Chondrocyte (in vitro differentiated cells): ENCODE results near the gene NACA. TPM values are rescaled to one million over a fixed set of nuclear protein-coding genes. Genes with fewer than 3 reads are reported as not detected.

Source experiments
- DNase-seq: peaks from one replicate; pipeline ENCODE4 v3.0.0; 2021; ENCODE audit warnings: mixed read lengths, low spot score
- H3K27ac Mint-ChIP-seq: one replicate; pipeline ENCODE4 v1.8.0; 2021; ENCODE audit warnings: mild to moderate bottlenecking, moderate library complexity, mixed read lengths; ENCODE audit not compliant: unreplicated experiment
- H3K27me3 Mint-ChIP-seq: 2 replicates; pipeline ENCODE4 v1.8.0; 2021; ENCODE audit warnings: low read depth, mixed read lengths
- H3K36me3 Mint-ChIP-seq: 2 replicates; pipeline ENCODE4 v1.8.0; 2021; ENCODE audit warnings: low read depth, mixed read lengths
- H3K4me1 Mint-ChIP-seq: 2 replicates; pipeline ENCODE4 v1.8.0; 2021; ENCODE audit warnings: low read depth, mild to moderate bottlenecking, mixed read lengths
- H3K4me3 Mint-ChIP-seq: one replicate; pipeline ENCODE4 v1.8.0; 2021; ENCODE audit warnings: mild to moderate bottlenecking, moderate library complexity, mixed read lengths; ENCODE audit not compliant: unreplicated experiment
- H3K9me3 Mint-ChIP-seq: 2 replicates; pipeline ENCODE4 v1.8.0; 2021; ENCODE audit warnings: low read depth, mixed read lengths
- total RNA-seq: library from RNA; stranded (reverse); gene quantifications from 3 replicates; pipeline ENCODE4 v1.2.1, GENCODE V29; 2021
- TF ChIP-seq, protein P1 (sequence below): fragments of 200-600 bp; sonication (generic); IDR thresholded peaks from 2 replicates; pipeline ENCODE4 v1.5.0; 2021; ENCODE audit warnings: antibody characterized with exemption, mild to moderate bottlenecking, moderate library complexity

NACA gene
- total RNA-seq, 1 donor from 2014 or later: 513 TPM

- no peaks in the 10 kb centered on the region for H3K9me3 Mint-ChIP-seq
- TF ChIP-seq, protein P1, sequence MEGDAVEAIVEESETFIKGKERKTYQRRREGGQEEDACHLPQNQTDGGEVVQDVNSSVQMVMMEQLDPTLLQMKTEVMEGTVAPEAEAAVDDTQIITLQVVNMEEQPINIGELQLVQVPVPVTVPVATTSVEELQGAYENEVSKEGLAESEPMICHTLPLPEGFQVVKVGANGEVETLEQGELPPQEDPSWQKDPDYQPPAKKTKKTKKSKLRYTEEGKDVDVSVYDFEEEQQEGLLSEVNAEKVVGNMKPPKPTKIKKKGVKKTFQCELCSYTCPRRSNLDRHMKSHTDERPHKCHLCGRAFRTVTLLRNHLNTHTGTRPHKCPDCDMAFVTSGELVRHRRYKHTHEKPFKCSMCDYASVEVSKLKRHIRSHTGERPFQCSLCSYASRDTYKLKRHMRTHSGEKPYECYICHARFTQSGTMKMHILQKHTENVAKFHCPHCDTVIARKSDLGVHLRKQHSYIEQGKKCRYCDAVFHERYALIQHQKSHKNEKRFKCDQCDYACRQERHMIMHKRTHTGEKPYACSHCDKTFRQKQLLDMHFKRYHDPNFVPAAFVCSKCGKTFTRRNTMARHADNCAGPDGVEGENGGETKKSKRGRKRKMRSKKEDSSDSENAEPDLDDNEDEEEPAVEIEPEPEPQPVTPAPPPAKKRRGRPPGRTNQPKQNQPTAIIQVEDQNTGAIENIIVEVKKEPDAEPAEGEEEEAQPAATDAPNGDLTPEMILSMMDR: no peak
- no peaks in the 10 kb centered on the region for H3K27me3 Mint-ChIP-seq
- H3K36me3 Mint-ChIP-seq: peaks cover 2% of the 10 kb centered on the region
- DNase-seq: peak; percentile 90
- H3K27ac Mint-ChIP-seq: peak overlapping the region; percentile 99
- peaks cover 36% of the 10 kb centered on the region for H3K4me1 Mint-ChIP-seq
- peak overlapping the region; percentile 91 for H3K4me3 Mint-ChIP-seq
Measured at GRCh38 chr12:56687223-56688128, 37.6 kb downstream of the NACA start.

DNA sequence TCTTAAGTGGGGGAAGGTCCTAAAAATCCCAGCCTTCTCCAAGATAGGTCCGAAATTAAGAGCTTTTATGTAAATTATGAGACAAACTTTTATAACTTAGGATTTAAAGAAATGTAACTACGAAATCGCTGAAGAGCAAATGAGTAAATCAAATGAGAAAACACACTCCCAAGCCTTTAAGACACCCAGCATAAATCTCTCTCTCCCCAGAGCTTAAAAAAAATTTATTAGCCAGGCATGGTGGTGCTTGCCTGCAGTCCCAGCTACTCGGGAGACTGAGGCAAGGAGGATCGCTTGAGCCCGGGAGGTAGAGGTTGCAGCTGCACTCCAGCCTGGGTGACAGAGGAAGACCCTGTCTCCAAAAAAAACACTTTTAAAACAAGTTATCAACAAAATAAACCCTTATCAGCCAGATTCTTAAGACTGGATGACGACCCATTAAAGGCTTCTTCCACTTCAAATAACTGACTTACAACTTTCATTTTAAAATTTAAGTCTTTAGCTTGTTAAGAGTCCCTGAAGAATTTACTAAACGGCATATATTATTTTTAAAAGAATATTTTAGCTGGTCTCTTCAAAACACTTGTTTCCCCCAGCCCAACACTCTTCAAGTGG, 40.2 kb downstream of the NACA start:
- TF ChIP-seq, protein P1: no peak
- no peaks in the 10 kb centered on the region for H3K27me3 Mint-ChIP-seq
- DNase-seq: peak; percentile 6
- H3K4me3 Mint-ChIP-seq: peak overlapping the region; percentile 91
- peak overlapping the region; percentile 99 for H3K27ac Mint-ChIP-seq
- peaks cover 4% of the 10 kb centered on the region for H3K36me3 Mint-ChIP-seq
- H3K9me3 Mint-ChIP-seq: no peaks in the 10 kb centered on the region
- peaks cover 42% of the 10 kb centered on the region for H3K4me1 Mint-ChIP-seq

- Mint-ChIP-seq H3K36me3 (peaks cover 4% of the 10 kb centered on the region), H3K9me3 (no peaks in the 10 kb centered on the region), H3K27me3 (no peaks in the 10 kb centered on the region), H3K4me1 (peaks cover 32% of the 10 kb centered on the region), H3K4me3 (no peak overlapping the region), H3K27ac (peak overlapping the region; percentile 5)
- TF ChIP-seq, protein P1: no peak
- peak; percentile 26 for DNase-seq
Measured at GRCh38 chr12:56682323-56682722, 42.8 kb downstream of the NACA start.

DNA sequence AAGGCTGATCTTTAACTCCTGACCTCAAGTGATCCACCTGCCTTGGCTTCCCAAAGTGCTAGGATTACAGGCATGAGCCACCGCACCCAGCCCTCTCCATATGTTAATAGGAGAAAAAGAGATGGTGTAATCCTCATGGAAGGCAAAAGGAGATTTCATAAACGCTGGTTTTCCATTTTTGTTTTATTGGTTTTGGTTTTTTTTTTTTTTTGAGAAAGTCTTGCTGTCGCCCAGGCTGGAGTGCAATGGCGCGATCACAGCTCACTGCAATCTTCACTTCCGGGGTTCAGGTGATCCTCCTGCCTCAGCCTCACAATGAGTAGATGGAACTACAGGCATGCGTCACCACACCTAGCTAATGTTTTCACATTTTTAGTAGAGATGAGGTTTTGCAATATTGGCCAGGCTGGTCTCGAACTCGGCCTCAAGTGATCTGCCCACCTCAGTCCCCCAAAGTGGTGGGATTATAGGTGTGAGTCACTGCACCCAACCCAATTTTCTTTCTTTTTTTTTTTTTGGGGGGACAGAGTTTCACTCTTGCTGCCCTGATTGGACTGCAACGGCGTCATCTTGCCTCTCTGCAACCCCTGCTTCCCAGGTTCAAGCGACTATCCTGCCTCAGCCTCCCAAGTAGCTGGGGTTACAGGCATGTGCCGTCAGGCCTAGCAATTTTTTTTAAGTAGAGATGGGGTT, 45.1 kb downstream of the NACA start:
- Mint-ChIP-seq H3K27me3 (no peaks in the 10 kb centered on the region), H3K4me3 (no peak overlapping the region), H3K9me3 (no peaks in the 10 kb centered on the region), H3K4me1 (peaks cover 21% of the 10 kb centered on the region), H3K27ac (no peak overlapping the region), H3K36me3 (peaks cover 4% of the 10 kb centered on the region)
- DNase-seq: peak; percentile 29
- TF ChIP-seq, protein P1: no peak

GRCh38 chr12:56678852-56679251, 46.2 kb downstream of the NACA start:
- peak; percentile 17 for DNase-seq
- no peak overlapping the region for H3K4me3 Mint-ChIP-seq
- no peaks in the 10 kb centered on the region for H3K9me3 Mint-ChIP-seq
- peaks cover 3% of the 10 kb centered on the region for H3K36me3 Mint-ChIP-seq
- H3K27ac Mint-ChIP-seq: no peak overlapping the region
- peaks cover 14% of the 10 kb centered on the region for H3K4me1 Mint-ChIP-seq
- TF ChIP-seq, protein P1: no peak
- no peaks in the 10 kb centered on the region for H3K27me3 Mint-ChIP-seq
